Measurements from ENCODE around the gene ID4.

ID4 gene

GRCh38 chr6:19866985-19867627 is 29.9 kb downstream of the ID4 start:
- peak; percentile 97 for ATAC-seq (ENCODE audit: low read depth)
- H3K27ac ChIP-seq (ENCODE audit: poor library complexity, severe bottlenecking): no peak overlapping the region
- no peak for TF ChIP-seq CTCF (IDR thresholded peaks at IDR 0.05; ENCODE audit: poor library complexity, severe bottlenecking)

GRCh38 chr6:19869464-19869863 is 32.3 kb downstream of the ID4 start:
- no peaks in the 10 kb centered on the region for H3K4me1 ChIP-seq (ENCODE audit: insufficient read depth, poor library complexity, severe bottlenecking)
- ATAC-seq (ENCODE audit: low read depth): no peak
- DNase-seq (ENCODE audit: low spot score): no peak
- no peak for TF ChIP-seq CTCF (IDR thresholded peaks at IDR 0.05; ENCODE audit: poor library complexity, severe bottlenecking)
- H3K27ac ChIP-seq (ENCODE audit: poor library complexity, severe bottlenecking): no peak overlapping the region
- H3K36me3 ChIP-seq (ENCODE audit: low read depth): no peaks in the 10 kb centered on the region
- H3K9me3 ChIP-seq (ENCODE audit: severe bottlenecking): no peaks in the 10 kb centered on the region
- no peak overlapping the region for H3K4me3 ChIP-seq (ENCODE audit: severe bottlenecking)
- peaks cover 18% of the 10 kb centered on the region for H3K27me3 ChIP-seq (ENCODE audit: insufficient read depth, poor library complexity, severe bottlenecking)

More at GRCh38 chr6:19866985-19867627, 29.9 kb downstream of the ID4 start:
- H3K36me3 ChIP-seq (ENCODE audit: low read depth): no peaks in the 10 kb centered on the region
- peaks cover 24% of the 10 kb centered on the region for H3K27me3 ChIP-seq (ENCODE audit: insufficient read depth, poor library complexity, severe bottlenecking)
- H3K9me3 ChIP-seq (ENCODE audit: severe bottlenecking): no peaks in the 10 kb centered on the region
- DNase-seq (ENCODE audit: low spot score): no peak
- H3K4me1 ChIP-seq (ENCODE audit: insufficient read depth, poor library complexity, severe bottlenecking): no peaks in the 10 kb centered on the region
- no peak overlapping the region for H3K4me3 ChIP-seq (ENCODE audit: severe bottlenecking)

- Histone ChIP-seq H3K27ac (ENCODE audit: poor library complexity, severe bottlenecking) (no peak overlapping the region), H3K9me3 (ENCODE audit: severe bottlenecking) (no peaks in the 10 kb centered on the region), H3K4me1 (ENCODE audit: insufficient read depth, poor library complexity, severe bottlenecking) (no peaks in the 10 kb centered on the region), H3K4me3 (ENCODE audit: severe bottlenecking) (no peak overlapping the region), H3K36me3 (ENCODE audit: low read depth) (no peaks in the 10 kb centered on the region), H3K27me3 (ENCODE audit: insufficient read depth, poor library complexity, severe bottlenecking) (peaks cover 9% of the 10 kb centered on the region)
- DNase-seq (ENCODE audit: low spot score) (no peak), ATAC-seq (ENCODE audit: low read depth) (no peak)
- TF ChIP-seq CTCF (IDR thresholded peaks at IDR 0.05; ENCODE audit: poor library complexity, severe bottlenecking): no peak
Observed at GRCh38 chr6:19870322-19870721, 33.2 kb downstream of the ID4 start.

- no peaks in the 10 kb centered on the region for H3K27me3 ChIP-seq (ENCODE audit: insufficient read depth, poor library complexity, severe bottlenecking)
- H3K4me1 ChIP-seq (ENCODE audit: insufficient read depth, poor library complexity, severe bottlenecking): no peaks in the 10 kb centered on the region
- H3K9me3 ChIP-seq (ENCODE audit: severe bottlenecking): no peaks in the 10 kb centered on the region
- TF ChIP-seq CTCF (IDR thresholded peaks at IDR 0.05; ENCODE audit: poor library complexity, severe bottlenecking): no peak
- no peak overlapping the region for H3K4me3 ChIP-seq (ENCODE audit: severe bottlenecking)
- H3K36me3 ChIP-seq (ENCODE audit: low read depth): no peaks in the 10 kb centered on the region
- DNase-seq (ENCODE audit: low spot score) (no peak), ATAC-seq (ENCODE audit: low read depth) (no peak)
- H3K27ac ChIP-seq (ENCODE audit: poor library complexity, severe bottlenecking): no peak overlapping the region
Observed at GRCh38 chr6:19873031-19873430, 35.9 kb downstream of the ID4 start.

- no peak for TF ChIP-seq CTCF (IDR thresholded peaks at IDR 0.05; ENCODE audit: poor library complexity, severe bottlenecking)
- no peak overlapping the region for H3K27ac ChIP-seq (ENCODE audit: poor library complexity, severe bottlenecking)
- H3K4me1 ChIP-seq (ENCODE audit: insufficient read depth, poor library complexity, severe bottlenecking): no peaks in the 10 kb centered on the region
- no peaks in the 10 kb centered on the region for H3K36me3 ChIP-seq (ENCODE audit: low read depth)
- H3K9me3 ChIP-seq (ENCODE audit: severe bottlenecking): no peaks in the 10 kb centered on the region
- ATAC-seq (ENCODE audit: low read depth) (no peak), DNase-seq (ENCODE audit: low spot score) (no peak)
- no peak overlapping the region for H3K4me3 ChIP-seq (ENCODE audit: severe bottlenecking)
- no peaks in the 10 kb centered on the region for H3K27me3 ChIP-seq (ENCODE audit: insufficient read depth, poor library complexity, severe bottlenecking)
Observed at GRCh38 chr6:19876672-19877071, 39.5 kb downstream of the ID4 start.

Measured in RWPE2 (cell line).